ENCODE results near the gene NUF2. TPM values are rescaled to one million over a fixed set of nuclear protein-coding genes. Genes with fewer than 3 reads are reported as not detected.

The NUF2 gene
- polyA plus RNA-seq, 1 donor (not counting 4 experiments of a cell fraction or from before 2014, with no cell fraction given), result 10.6 TPM

DNA sequence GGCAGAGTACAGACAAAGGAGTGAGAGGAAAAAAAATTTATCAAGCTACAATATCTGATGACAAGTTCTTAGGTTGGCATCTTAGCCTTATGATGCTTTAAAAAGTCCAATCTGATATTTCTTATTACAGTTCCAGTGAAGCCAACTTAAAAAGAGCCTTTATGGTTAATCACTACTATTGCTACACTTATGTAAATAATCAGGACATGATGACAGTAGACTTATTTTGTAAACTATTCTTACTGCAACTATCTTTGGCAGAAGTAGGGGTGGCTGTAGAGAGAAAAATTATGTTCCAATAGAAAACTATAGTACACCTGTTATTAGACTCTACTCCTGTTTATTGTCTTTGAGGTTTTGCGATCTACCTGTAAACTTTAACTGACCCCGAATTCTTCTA lies 25.8 kb upstream of the NUF2 start:
- Histone ChIP-seq H3K27ac (ENCODE audit: control insufficient read depth, insufficient read depth, low read length) (no peak overlapping the region), H4K20me1 (ENCODE audit: control insufficient read depth, extremely low read depth, insufficient read depth, low read length) (no peaks in the 10 kb centered on the region), H3K4me1 (ENCODE audit: control insufficient read depth, extremely low read depth, insufficient read depth, low read length) (no peaks in the 10 kb centered on the region), H3K9me1 (ENCODE audit: control insufficient read depth, extremely low read depth, insufficient read depth, low read length) (no peaks in the 10 kb centered on the region), H3K9ac (ENCODE audit: control insufficient read depth, extremely low read depth, insufficient read depth, low read length) (no peak overlapping the region), H3K4me2 (ENCODE audit: control insufficient read depth, extremely low read depth, insufficient read depth, low read depth, low read length) (no peak overlapping the region), H3K4me3 (ENCODE audit: control insufficient read depth in 2 of 3, extremely low read depth in 1 of 3, insufficient read depth in 2 of 3, low read depth in 1 of 3, low read length in 3 of 3) (no peak overlapping the region), H3K36me3 (ENCODE audit: control insufficient read depth in 2 of 2, extremely low read depth in 1 of 2, insufficient read depth in 2 of 2, low read length in 2 of 2) (no peaks in the 10 kb centered on the region), H3K27me3 (ENCODE audit: control insufficient read depth, extremely low read depth, insufficient read depth, low read length) (no peaks in the 10 kb centered on the region), H2AFZ (ENCODE audit: control insufficient read depth, low read length) (no peak overlapping the region), H3K9me3 (ENCODE audit: control insufficient read depth, low read depth, low read length) (no peaks in the 10 kb centered on the region), H3K79me2 (ENCODE audit: control insufficient read depth, insufficient read depth, low read length) (no peaks in the 10 kb centered on the region)
- no peak for TF ChIP-seq EZH2 (IDR thresholded peaks at IDR 0.05; ENCODE audit: low read length)
- TF ChIP-seq, protein P1, sequence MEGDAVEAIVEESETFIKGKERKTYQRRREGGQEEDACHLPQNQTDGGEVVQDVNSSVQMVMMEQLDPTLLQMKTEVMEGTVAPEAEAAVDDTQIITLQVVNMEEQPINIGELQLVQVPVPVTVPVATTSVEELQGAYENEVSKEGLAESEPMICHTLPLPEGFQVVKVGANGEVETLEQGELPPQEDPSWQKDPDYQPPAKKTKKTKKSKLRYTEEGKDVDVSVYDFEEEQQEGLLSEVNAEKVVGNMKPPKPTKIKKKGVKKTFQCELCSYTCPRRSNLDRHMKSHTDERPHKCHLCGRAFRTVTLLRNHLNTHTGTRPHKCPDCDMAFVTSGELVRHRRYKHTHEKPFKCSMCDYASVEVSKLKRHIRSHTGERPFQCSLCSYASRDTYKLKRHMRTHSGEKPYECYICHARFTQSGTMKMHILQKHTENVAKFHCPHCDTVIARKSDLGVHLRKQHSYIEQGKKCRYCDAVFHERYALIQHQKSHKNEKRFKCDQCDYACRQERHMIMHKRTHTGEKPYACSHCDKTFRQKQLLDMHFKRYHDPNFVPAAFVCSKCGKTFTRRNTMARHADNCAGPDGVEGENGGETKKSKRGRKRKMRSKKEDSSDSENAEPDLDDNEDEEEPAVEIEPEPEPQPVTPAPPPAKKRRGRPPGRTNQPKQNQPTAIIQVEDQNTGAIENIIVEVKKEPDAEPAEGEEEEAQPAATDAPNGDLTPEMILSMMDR (optimal IDR thresholded peaks at IDR 0.05 in 1 of 3, IDR thresholded peaks at IDR 0.05 in 1 of 3, conservative IDR thresholded peaks at IDR 0.05 in 1 of 3; ENCODE audit: extremely low read depth in 1 of 3, insufficient read depth in 2 of 3, low read length in 3 of 3), result no peak
- DNase-seq (ENCODE audit: low read depth, low spot score) (no peak), FAIRE-seq (no peak)
- dilution Hi-C loops (cut with MboI; ENCODE audit: extremely low pct_ligation_motif_present, low sequenced_read_pairs), result no loop called here

DNA sequence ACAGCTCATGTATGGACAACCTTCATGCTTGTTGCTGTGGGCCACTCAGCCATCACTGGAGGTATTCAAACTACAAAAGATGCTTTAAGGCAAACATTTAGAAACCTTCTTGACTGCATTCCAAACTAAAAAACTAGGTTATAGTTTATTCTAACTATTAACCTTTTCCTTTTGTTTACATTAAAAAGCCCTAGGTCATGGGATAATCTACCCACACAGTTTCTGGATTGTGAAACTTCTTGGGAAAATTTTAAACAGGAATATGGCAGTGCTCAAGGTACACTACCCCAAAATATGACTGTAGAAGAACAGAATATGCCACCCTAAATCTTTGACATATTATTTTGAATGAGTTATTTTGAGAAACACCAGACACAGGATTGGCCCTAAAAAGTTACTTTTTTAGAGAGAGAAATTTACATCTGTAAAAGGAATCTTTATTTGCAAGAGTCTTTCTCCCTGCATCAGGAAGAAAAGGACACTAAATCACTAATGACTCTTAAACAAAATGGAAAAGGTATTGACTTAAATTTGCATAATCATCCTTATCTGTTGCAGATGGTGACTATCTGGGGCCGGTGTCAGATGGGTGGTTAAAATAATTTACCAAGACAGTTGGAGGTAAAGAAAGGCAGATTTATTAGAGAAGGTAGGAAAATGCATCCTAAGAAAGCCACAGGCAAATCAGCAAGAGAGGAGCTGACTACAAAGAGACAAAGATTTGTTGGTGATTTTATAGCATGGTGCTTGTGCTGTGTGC lies 25.1 kb upstream of the NUF2 start:
- FAIRE-seq (no peak), DNase-seq (ENCODE audit: low read depth, low spot score) (no peak)
- H3K4me1 ChIP-seq (ENCODE audit: control insufficient read depth, extremely low read depth, insufficient read depth, low read length), result no peaks in the 10 kb centered on the region
- H3K9me3 ChIP-seq (ENCODE audit: control insufficient read depth, low read depth, low read length), result no peaks in the 10 kb centered on the region
- no peaks in the 10 kb centered on the region for H3K27me3 ChIP-seq (ENCODE audit: control insufficient read depth, extremely low read depth, insufficient read depth, low read length)
- H3K36me3 ChIP-seq (ENCODE audit: control insufficient read depth in 2 of 2, extremely low read depth in 1 of 2, insufficient read depth in 2 of 2, low read length in 2 of 2), result no peaks in the 10 kb centered on the region
- TF ChIP-seq, protein P1 (optimal IDR thresholded peaks at IDR 0.05 in 1 of 3, IDR thresholded peaks at IDR 0.05 in 1 of 3, conservative IDR thresholded peaks at IDR 0.05 in 1 of 3; ENCODE audit: extremely low read depth in 1 of 3, insufficient read depth in 2 of 3, low read length in 3 of 3), result no peak
- TF ChIP-seq EZH2 (IDR thresholded peaks at IDR 0.05; ENCODE audit: low read length), result no peak
- H3K27ac ChIP-seq (ENCODE audit: control insufficient read depth, insufficient read depth, low read length), result no peak overlapping the region
- no peaks in the 10 kb centered on the region for H4K20me1 ChIP-seq (ENCODE audit: control insufficient read depth, extremely low read depth, insufficient read depth, low read length)
- no peak overlapping the region for H2AFZ ChIP-seq (ENCODE audit: control insufficient read depth, low read length)
- H3K9ac ChIP-seq (ENCODE audit: control insufficient read depth, extremely low read depth, insufficient read depth, low read length), result no peak overlapping the region
- H3K4me2 ChIP-seq (ENCODE audit: control insufficient read depth, extremely low read depth, insufficient read depth, low read depth, low read length), result no peak overlapping the region
- dilution Hi-C loops (cut with MboI; ENCODE audit: extremely low pct_ligation_motif_present, low sequenced_read_pairs), result no loop called here
- no peaks in the 10 kb centered on the region for H3K79me2 ChIP-seq (ENCODE audit: control insufficient read depth, insufficient read depth, low read length)
- H3K9me1 ChIP-seq (ENCODE audit: control insufficient read depth, extremely low read depth, insufficient read depth, low read length), result no peaks in the 10 kb centered on the region
- no peak overlapping the region for H3K4me3 ChIP-seq (ENCODE audit: control insufficient read depth in 2 of 3, extremely low read depth in 1 of 3, insufficient read depth in 2 of 3, low read depth in 1 of 3, low read length in 3 of 3)

All from keratinocyte (primary cell).